Retinal pigment epithelial cell (primary cell): ENCODE measurements around the gene RSPH6A.

Experiments used
- DNase-seq: peaks from one replicate; pipeline ENCODE4 v3.0.0-alpha.2; 2010; ENCODE audit warnings: low read depth
- H3K4me3 ChIP-seq: 2 replicates; pipeline ENCODE4 v1.5.1; 2011; ENCODE audit warnings: mild to moderate bottlenecking, low read length, control low read depth, moderate library complexity
- CTCF ChIP-seq: conservative IDR thresholded peaks from 2 replicates; pipeline ENCODE4 v1.5.1; 2011; ENCODE audit warnings: low read depth, low read length, control low read depth, inconsistent platforms

Gene RSPH6A

DNA sequence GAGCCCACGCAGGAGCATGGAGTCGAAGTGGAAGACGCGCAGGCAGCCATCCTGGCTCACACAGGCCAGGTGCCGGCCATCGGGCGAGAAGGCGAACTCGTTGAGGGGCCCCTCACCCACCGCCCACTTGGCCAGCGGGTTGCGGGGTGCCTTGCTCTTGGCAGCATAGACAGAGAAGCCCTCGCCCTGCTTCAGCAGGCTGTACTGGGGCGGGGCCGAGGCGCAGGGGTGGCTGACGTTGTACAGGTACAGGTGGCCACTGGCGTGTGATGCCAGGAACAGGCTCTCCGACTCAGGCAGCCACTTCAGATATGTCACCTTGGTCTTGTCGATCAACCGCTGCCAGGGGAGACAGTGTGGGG is 28.6 kb downstream of the RSPH6A start:
- no peak for DNase-seq
- no peak overlapping the region for H3K4me3 ChIP-seq
- no peak for TF ChIP-seq CTCF

DNA sequence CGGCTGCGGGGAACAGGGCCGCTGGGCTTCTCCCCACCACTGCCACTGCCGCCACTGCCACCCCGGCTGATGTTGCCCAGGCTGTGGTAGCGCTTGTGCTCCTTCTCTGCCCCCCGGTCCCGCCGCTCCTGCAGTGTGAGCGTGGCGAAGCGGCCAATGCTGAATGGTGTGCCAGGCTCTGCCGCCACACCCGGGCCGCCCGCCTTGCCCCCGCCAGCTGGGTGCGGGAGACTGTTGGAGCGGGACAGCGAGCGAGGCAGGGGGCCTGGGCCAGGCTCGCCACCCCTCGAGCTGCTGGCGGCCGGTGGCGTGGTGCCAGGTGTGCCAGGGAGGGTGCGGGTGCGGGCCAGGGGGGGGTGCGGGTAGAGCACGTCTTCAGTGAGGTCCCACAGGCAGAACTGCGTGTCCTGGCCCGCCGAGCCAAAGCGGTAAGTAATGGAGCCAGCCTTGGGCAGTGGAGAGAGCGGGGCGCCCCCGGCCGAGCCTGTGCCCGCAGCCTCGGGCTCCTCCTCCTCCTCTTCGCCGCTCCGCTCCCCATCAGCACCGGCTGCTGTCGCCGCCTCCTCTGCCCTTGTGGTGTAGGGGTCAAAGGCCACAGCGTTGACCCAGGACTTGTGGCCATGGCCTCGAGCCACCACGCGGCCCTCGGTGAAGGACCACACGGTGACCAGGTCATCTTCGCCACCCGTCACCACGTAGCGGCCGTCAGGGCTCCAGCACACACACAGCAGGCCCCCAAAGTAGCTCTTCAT is 29.2 kb downstream of the RSPH6A start:
- no peak for TF ChIP-seq CTCF
- no peak for DNase-seq
- no peak overlapping the region for H3K4me3 ChIP-seq

GRCh38 chr19:45785097-45785496 is 30.0 kb downstream of the RSPH6A start:
- no peak overlapping the region for H3K4me3 ChIP-seq
- TF ChIP-seq CTCF, result no peak
- DNase-seq, result no peak

GRCh38 chr19:45784096-45784495 is 31.0 kb downstream of the RSPH6A start:
- no peak overlapping the region for H3K4me3 ChIP-seq
- TF ChIP-seq CTCF, result no peak
- DNase-seq, result no peak

DNA sequence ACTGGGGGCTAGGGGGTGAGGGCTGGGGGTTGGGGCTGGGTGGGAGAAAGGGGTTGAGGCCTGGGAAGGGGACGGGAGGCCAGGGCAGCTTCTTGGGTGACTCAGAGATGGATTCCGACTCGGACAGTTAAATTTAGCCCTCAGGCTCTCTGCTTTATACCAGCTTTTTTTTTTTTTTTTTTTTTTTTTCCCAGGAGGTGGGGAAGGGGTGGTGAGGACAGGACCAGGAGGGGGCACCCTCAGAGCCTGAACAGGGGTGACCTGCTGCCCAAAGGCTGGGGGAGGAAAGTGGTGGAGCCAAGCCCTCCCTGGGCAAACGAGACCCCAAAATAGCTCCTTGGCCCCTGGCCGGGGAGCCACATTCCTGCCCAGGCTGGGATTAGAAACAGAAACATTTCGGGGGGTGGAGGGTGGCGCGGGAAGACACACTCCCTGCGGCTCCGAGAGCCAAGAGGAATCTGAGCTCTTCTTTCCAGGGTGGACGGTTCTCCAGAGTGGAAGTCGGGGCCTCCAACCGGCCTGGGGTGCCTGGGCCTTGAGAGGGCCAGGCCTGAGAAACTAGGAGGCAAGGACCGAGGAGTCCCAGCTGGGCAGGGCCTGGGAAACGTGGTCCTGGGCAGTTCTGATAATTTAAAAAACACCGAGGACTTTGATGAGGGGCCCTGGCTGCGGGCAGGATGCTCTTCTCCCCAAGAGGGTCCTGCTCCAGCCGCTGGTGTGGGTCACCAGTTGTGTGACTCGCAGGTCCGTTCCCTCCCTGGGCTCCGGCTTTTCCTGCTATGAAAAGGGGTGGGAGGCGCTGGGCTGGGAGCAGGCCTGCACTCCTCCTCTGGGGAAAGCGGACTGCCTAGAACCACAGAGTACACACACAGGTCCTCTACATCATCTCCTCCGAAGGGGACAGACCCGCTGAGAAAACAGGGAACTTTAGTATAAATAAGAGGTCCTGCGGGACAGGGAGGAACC is 32.0 kb downstream of the RSPH6A start:
- peak overlapping the region; percentile 54 for H3K4me3 ChIP-seq
- DNase-seq, result no peak
- TF ChIP-seq CTCF, result peak; percentile 22

DNA sequence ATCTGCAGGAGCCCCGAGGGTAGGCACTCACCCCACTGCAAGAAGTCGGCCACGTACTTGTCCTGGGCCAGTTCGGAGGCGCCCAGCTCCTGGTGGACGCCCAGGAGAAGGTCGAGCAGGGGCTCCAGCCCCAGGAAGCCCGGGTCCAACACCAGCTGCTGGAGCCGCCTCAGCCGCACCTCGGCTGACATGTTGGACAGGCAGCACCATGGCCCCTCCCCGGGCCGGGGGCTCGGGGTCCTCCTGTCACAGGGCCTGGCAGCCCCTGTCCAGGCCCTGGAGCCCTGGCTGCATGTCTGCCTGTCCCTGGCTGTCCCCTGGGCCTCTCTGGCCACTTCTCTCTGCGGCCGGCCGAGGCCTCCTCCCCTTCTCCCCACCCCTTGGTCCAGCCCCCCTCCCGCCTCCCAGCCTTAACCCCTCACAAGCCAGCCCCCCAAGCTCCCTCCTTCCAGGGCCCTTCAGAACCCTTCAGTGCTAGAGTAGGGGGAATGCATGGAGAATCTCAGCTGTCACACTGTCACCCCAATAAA is 32.9 kb downstream of the RSPH6A start, which contains the start of gene DMPK:
TSS of gene DMPK (minus strand) at position 329 of the 530 bp plus-strand sequence. CDS start at position 191, 138 bp downstream.
- peak within 1 kb of the TSS; percentile 54 for H3K4me3 ChIP-seq
- no peak for TF ChIP-seq CTCF
- DNase-seq, result no peak
